Measurements from ENCODE around the gene CDCP2.
A peak's percentile ranks its signal among the peaks of the same experiment; 100 is the strongest.

CDCP2 gene

GRCh38 chr1:54159733-54160316, 7.0 kb upstream of the CDCP2 start:
- no peaks in the 10 kb centered on the region for H3K27me3 ChIP-seq
- no peaks in the 10 kb centered on the region for H3K36me3 ChIP-seq
- H3K4me3 ChIP-seq: no peak overlapping the region
- no peak for TF ChIP-seq Cebpa-rat (IDR thresholded peaks at IDR 0.05)
- H3K9me3 ChIP-seq: no peaks in the 10 kb centered on the region
- H3K4me1 ChIP-seq: peaks cover 13% of the 10 kb centered on the region
- no peak overlapping the region for H3K9ac ChIP-seq
- H4K20me1 ChIP-seq: no peaks in the 10 kb centered on the region
- H3K27ac ChIP-seq: no peak overlapping the region
- peak overlapping the region; percentile 42 for H3K4me2 ChIP-seq

- H3K9ac ChIP-seq: no peak overlapping the region
- H3K27me3 ChIP-seq: no peaks in the 10 kb centered on the region
- no peak overlapping the region for H3K4me2 ChIP-seq
- H3K4me3 ChIP-seq: no peak overlapping the region
- no peak overlapping the region for H3K27ac ChIP-seq
- H3K4me1 ChIP-seq: peaks cover 20% of the 10 kb centered on the region
- H3K9me3 ChIP-seq: no peaks in the 10 kb centered on the region
- no peak for TF ChIP-seq Cebpa-rat (IDR thresholded peaks at IDR 0.05)
- no peaks in the 10 kb centered on the region for H4K20me1 ChIP-seq
- no peaks in the 10 kb centered on the region for H3K36me3 ChIP-seq
These were observed 5.3 kb upstream of the CDCP2 start for GRCh38 chr1:54158071-54158470.

GRCh38 chr1:54157401-54157800, 4.6 kb upstream of the CDCP2 start:
- H3K9me3 ChIP-seq: no peaks in the 10 kb centered on the region
- H3K4me3 ChIP-seq: no peak overlapping the region
- no peak overlapping the region for H3K27ac ChIP-seq
- no peaks in the 10 kb centered on the region for H3K36me3 ChIP-seq
- TF ChIP-seq Cebpa-rat (IDR thresholded peaks at IDR 0.05): no peak
- no peak overlapping the region for H3K9ac ChIP-seq
- no peak overlapping the region for H3K4me2 ChIP-seq
- H4K20me1 ChIP-seq: no peaks in the 10 kb centered on the region
- peaks cover 20% of the 10 kb centered on the region for H3K4me1 ChIP-seq
- no peaks in the 10 kb centered on the region for H3K27me3 ChIP-seq

DNA sequence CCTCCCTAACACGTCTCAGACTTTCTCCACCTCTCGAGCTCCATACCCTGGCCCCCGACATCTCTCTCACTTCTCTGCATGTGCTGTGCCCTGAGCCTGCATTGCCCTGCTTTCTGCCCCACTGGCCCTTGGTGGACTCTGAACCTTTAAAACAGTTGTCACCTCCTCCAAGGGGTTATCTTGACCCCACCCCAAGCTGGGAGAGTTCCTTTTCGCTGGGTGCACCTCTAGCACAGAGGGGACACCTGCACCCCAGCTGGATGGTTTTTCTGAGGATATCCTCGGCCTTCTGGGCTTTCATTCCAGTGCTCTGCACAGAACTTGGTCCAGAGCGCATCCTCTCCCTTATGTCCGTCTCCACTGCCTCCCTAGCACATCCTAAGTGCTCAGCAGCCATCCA, 4.2 kb upstream of the CDCP2 start:
- H3K27ac ChIP-seq: no peak overlapping the region
- H3K4me3 ChIP-seq: no peak overlapping the region
- H3K27me3 ChIP-seq: no peaks in the 10 kb centered on the region
- no peaks in the 10 kb centered on the region for H4K20me1 ChIP-seq
- no peaks in the 10 kb centered on the region for H3K9me3 ChIP-seq
- TF ChIP-seq Cebpa-rat (IDR thresholded peaks at IDR 0.05): no peak
- H3K9ac ChIP-seq: no peak overlapping the region
- no peaks in the 10 kb centered on the region for H3K36me3 ChIP-seq
- H3K4me2 ChIP-seq: no peak overlapping the region
- H3K4me1 ChIP-seq: peaks cover 20% of the 10 kb centered on the region

GRCh38 chr1:54156201-54156600, 3.4 kb upstream of the CDCP2 start:
- no peak for TF ChIP-seq Cebpa-rat (IDR thresholded peaks at IDR 0.05)
- Histone ChIP-seq H3K4me3 (no peak overlapping the region), H3K27ac (no peak overlapping the region), H3K9ac (no peak overlapping the region), H3K4me1 (peaks cover 20% of the 10 kb centered on the region), H3K27me3 (no peaks in the 10 kb centered on the region), H3K4me2 (no peak overlapping the region), H3K36me3 (no peaks in the 10 kb centered on the region), H4K20me1 (no peaks in the 10 kb centered on the region), H3K9me3 (no peaks in the 10 kb centered on the region)

GRCh38 chr1:54153535-54154439, 987 bp upstream of the CDCP2 start:
- Histone ChIP-seq H3K4me3 (no peak overlapping the region), H4K20me1 (no peaks in the 10 kb centered on the region), H3K36me3 (no peaks in the 10 kb centered on the region), H3K4me2 (no peak overlapping the region), H3K9me3 (no peaks in the 10 kb centered on the region), H3K27ac (no peak overlapping the region), H3K27me3 (no peaks in the 10 kb centered on the region), H3K9ac (no peak overlapping the region), H3K4me1 (peaks cover 12% of the 10 kb centered on the region)
- peak; percentile 63 for TF ChIP-seq Cebpa-rat (IDR thresholded peaks at IDR 0.05)

DNA sequence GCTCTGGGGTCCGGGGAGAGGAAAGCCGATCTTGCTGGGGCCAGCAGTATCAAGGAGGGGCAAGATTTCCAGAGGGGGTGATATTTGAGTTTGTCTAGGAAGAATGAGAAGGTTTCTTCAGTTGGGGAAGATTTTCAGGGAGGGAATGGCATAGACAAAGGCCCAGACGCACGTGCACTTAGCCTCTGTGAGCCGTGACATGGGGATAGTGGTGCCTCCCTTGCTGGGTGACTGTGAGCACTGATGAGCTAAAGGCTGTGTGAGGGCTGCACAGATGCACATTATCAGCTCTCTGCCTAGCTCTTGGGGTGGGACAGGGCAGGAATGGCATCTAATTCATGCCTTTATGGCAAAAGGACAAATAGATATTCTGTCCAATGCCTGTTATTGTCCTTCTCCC, 1.8 kb downstream of the CDCP2 start:
- H4K20me1 ChIP-seq: no peaks in the 10 kb centered on the region
- no peak overlapping the region for H3K9ac ChIP-seq
- no peak overlapping the region for H3K27ac ChIP-seq
- no peaks in the 10 kb centered on the region for H3K27me3 ChIP-seq
- peaks cover 7% of the 10 kb centered on the region for H3K4me1 ChIP-seq
- H3K9me3 ChIP-seq: no peaks in the 10 kb centered on the region
- no peak overlapping the region for H3K4me3 ChIP-seq
- H3K4me2 ChIP-seq: no peak overlapping the region
- H3K36me3 ChIP-seq: no peaks in the 10 kb centered on the region
- no peak for TF ChIP-seq Cebpa-rat (IDR thresholded peaks at IDR 0.05)

DNA sequence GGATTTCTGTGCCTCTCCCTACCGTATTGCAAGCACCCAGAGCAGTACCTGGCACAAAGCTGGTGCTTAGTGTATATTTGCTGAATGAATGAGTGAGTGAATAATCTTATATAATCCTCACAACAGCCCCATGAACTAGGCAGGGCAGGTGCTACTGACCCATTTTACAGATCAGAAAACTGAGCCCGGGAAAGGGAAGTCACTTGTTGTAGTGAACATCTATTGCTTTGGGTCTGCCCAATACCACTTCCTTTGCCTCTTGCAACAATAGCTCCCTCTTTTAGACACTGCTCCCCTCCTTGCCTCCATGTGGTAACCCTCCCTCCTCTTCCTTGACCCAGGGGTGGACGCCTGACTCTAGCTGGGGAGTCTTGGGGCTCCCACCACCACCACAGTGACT, 3.1 kb downstream of the CDCP2 start:
- Histone ChIP-seq H3K4me2 (no peak overlapping the region), H3K4me1 (peaks cover 7% of the 10 kb centered on the region), H3K4me3 (no peak overlapping the region), H3K27ac (no peak overlapping the region), H3K9ac (no peak overlapping the region), H3K27me3 (no peaks in the 10 kb centered on the region), H3K36me3 (no peaks in the 10 kb centered on the region), H3K9me3 (no peaks in the 10 kb centered on the region), H4K20me1 (no peaks in the 10 kb centered on the region)
- no peak for TF ChIP-seq Cebpa-rat (IDR thresholded peaks at IDR 0.05)

DNA sequence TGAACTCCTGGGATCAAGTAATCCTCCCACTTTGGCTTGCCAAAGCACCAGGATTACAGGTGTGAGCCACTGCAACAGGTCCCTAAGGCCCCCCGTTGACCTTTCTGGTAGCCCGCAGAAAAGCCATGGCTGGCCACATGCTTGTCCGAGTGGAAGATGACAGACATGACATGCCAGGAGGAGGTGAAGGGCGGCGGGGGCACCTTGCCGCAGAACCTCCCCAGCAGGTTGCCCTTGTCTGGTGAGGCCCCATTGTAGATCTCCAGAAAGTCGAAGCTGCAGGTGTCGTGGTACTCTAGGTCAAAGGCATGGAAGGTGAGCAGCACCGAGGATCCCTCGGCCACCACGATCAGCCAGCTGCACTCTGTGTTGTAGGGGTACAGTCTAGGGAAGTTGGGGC, 8.4 kb downstream of the CDCP2 start:
- Histone ChIP-seq H3K9ac (no peak overlapping the region), H3K4me2 (no peak overlapping the region), H3K27me3 (no peaks in the 10 kb centered on the region), H4K20me1 (no peaks in the 10 kb centered on the region), H3K9me3 (no peaks in the 10 kb centered on the region), H3K4me1 (no peaks in the 10 kb centered on the region), H3K4me3 (no peak overlapping the region), H3K36me3 (no peaks in the 10 kb centered on the region), H3K27ac (no peak overlapping the region)
- no peak for TF ChIP-seq Cebpa-rat (IDR thresholded peaks at IDR 0.05)

DNA sequence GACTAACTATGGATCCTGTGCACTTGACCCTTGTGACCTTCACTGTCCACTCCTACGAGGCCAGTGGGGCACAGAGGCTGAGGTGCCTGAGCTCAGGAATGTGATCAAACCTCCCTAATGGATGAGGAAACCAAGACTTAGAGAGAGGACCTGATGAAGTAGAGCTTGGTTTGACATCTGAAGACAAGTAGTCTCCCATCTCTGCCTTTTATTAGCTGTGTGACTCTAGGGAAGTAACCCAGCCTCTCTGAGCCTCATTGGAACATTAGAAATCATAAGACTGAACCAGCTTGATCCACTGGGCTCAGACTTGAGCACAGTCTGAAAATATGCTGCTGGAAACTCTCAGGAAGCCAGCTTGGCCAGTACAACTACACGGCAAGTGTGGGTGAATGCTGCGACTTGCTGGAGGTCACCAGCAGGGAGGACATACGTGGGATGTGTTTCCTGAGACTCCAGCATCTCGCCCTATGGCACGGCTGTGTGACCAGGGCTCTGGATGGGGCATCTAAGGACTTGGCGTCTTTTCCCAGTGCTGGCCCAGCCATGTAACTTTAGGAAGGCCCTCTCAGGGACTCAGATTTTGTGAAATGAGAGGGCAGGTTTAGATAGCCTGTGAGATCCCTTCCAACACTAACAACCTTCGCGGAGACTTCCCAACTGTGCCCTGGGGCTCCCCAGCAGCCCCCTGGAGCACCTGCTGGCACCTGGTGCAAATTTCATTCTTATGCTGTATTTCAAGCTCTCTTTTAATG, 10.5 kb downstream of the CDCP2 start:
- Histone ChIP-seq H3K9me3 (no peaks in the 10 kb centered on the region), H3K4me2 (no peak overlapping the region), H3K4me1 (no peaks in the 10 kb centered on the region), H3K36me3 (no peaks in the 10 kb centered on the region), H3K9ac (no peak overlapping the region), H4K20me1 (no peaks in the 10 kb centered on the region), H3K4me3 (no peak overlapping the region), H3K27me3 (no peaks in the 10 kb centered on the region), H3K27ac (no peak overlapping the region)
- TF ChIP-seq Cebpa-rat (IDR thresholded peaks at IDR 0.05): no peak
